Umbilical cord (tissue), 2 donors: ENCODE results near the gene RPS6KB1. TPM values are rescaled to one million over a fixed set of nuclear protein-coding genes. Genes with fewer than 3 reads are reported as not detected.
"Not testable (repeated sequence)": the region's sequence is repeated elsewhere in the genome, so short reads cannot be mapped to it uniquely, and the experiment has no call there.

Experiments
- DNase-seq: peaks from one replicate; pipeline ENCODE4 v3.0.0-alpha.2; 2015; ENCODE audit warnings: low spot score
- total RNA-seq: library from RNA; depleted of rRNA; stranded (reverse); fragments of >200 nt; gene quantifications from one replicate; pipeline ENCODE4 v1.2.3, GENCODE V29; 2014; ENCODE audit warnings: low replicate concordance; ENCODE audit not compliant: insufficient read depth

RPS6KB1 gene
- total RNA-seq, 1 donor from 2014 or later: 37.3 TPM

GRCh38 chr17:59870482-59870881, 22.4 kb upstream of the RPS6KB1 start:
- no peak for DNase-seq

GRCh38 chr17:59872351-59872750, 20.6 kb upstream of the RPS6KB1 start:
- no peak for DNase-seq

GRCh38 chr17:59873414-59873813, 19.5 kb upstream of the RPS6KB1 start:
- not testable (repeated sequence) for DNase-seq

- DNase-seq: no peak
Observed at GRCh38 chr17:59874376-59874775, 18.5 kb upstream of the RPS6KB1 start.

GRCh38 chr17:59876107-59876506, 16.8 kb upstream of the RPS6KB1 start:
- no peak for DNase-seq

GRCh38 chr17:59877965-59878364, 15.0 kb upstream of the RPS6KB1 start:
- DNase-seq: no peak

- no peak for DNase-seq
Observed at GRCh38 chr17:59878624-59879023, 14.3 kb upstream of the RPS6KB1 start.

GRCh38 chr17:59884861-59885260, 8.1 kb upstream of the RPS6KB1 start:
- no peak for DNase-seq

GRCh38 chr17:59888145-59888750, 4.7 kb upstream of the RPS6KB1 start:
- no peak for DNase-seq

GRCh38 chr17:59890720-59891119, 2.2 kb upstream of the RPS6KB1 start:
- DNase-seq: no peak

- no peak for DNase-seq
Observed at GRCh38 chr17:59892251-59892923, 534 bp upstream of the RPS6KB1 start.

GRCh38 chr17:59893676-59894100, 767 bp downstream of the RPS6KB1 start:
- peak; percentile 26 for DNase-seq

GRCh38 chr17:59897090-59897489, 4.2 kb downstream of the RPS6KB1 start:
- no peak for DNase-seq

GRCh38 chr17:59899099-59899498, 6.2 kb downstream of the RPS6KB1 start:
- DNase-seq: peak; percentile 12

- no peak for DNase-seq
Observed at GRCh38 chr17:59901604-59902003, 8.7 kb downstream of the RPS6KB1 start.

- DNase-seq: no peak
Observed at GRCh38 chr17:59903455-59903854, 10.5 kb downstream of the RPS6KB1 start.

GRCh38 chr17:59907467-59907866, 14.5 kb downstream of the RPS6KB1 start:
- no peak for DNase-seq

- DNase-seq: peak; percentile 30
Observed at GRCh38 chr17:59914274-59914854, 21.4 kb downstream of the RPS6KB1 start.

- DNase-seq: no peak
Observed at GRCh38 chr17:59916446-59916845, 23.5 kb downstream of the RPS6KB1 start.

- not testable (repeated sequence) for DNase-seq
Observed at GRCh38 chr17:59920637-59921036, 27.7 kb downstream of the RPS6KB1 start.

- not testable (repeated sequence) for DNase-seq
Observed at GRCh38 chr17:59930121-59930520, 37.2 kb downstream of the RPS6KB1 start.

- peak; percentile 31 for DNase-seq
Observed at GRCh38 chr17:59930768-59931167, 37.8 kb downstream of the RPS6KB1 start.

- not testable (repeated sequence) for DNase-seq
Observed at GRCh38 chr17:59933317-59933716, 40.4 kb downstream of the RPS6KB1 start.
